ENCODE data around the gene RPS6KA5. TPM values are rescaled to one million over a fixed set of nuclear protein-coding genes. Genes with fewer than 3 reads are reported as not detected.
"Not testable (repeated sequence)": the region's sequence is repeated elsewhere in the genome, so short reads cannot be mapped to it uniquely, and the experiment has no call there.

RPS6KA5 gene
- total and polyA plus RNA-seq, 5 donors, result 2.0 to 15.5 (median 11.5) TPM

DNA sequence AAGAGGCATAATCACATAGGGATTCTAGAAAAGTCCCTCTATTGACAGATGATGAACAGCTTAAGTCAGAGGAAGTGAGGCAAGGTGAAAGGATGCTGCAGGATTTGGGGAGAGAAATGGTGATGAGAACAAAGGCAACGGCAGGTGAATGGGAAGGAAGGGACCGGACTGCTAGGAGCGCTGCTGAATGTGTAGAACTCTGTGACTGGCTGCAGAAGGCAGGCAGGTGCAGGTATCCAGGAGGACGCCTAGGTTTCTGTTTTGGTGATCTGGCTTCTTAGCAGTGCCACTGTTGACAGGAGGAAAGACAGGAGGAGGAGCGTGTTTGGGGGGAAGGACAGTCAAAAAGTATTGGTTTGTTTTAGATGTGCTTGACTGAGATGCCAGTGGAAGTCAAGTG lies 185.8 kb downstream of the RPS6KA5 start:
- Histone ChIP-seq H3K4me3 (ENCODE audit: low read length) (no peak overlapping the region), H3K27ac (ENCODE audit: low read length) (no peak overlapping the region), H3K27me3 (ENCODE audit: control insufficient read depth, insufficient read depth) (no peaks in the 10 kb centered on the region), H3K9me3 (ENCODE audit: control insufficient read depth, low read length) (no peaks in the 10 kb centered on the region), H3K4me1 (ENCODE audit: control insufficient read depth, insufficient read depth, low read length) (no peaks in the 10 kb centered on the region)
- intact Hi-C loops (cut with DNase I), result no loop called here
- WGBS, result 89% methylated on average over 5 of the region's 5 CpGs
- DNase-seq (no peak), ATAC-seq (no peak)

DNA sequence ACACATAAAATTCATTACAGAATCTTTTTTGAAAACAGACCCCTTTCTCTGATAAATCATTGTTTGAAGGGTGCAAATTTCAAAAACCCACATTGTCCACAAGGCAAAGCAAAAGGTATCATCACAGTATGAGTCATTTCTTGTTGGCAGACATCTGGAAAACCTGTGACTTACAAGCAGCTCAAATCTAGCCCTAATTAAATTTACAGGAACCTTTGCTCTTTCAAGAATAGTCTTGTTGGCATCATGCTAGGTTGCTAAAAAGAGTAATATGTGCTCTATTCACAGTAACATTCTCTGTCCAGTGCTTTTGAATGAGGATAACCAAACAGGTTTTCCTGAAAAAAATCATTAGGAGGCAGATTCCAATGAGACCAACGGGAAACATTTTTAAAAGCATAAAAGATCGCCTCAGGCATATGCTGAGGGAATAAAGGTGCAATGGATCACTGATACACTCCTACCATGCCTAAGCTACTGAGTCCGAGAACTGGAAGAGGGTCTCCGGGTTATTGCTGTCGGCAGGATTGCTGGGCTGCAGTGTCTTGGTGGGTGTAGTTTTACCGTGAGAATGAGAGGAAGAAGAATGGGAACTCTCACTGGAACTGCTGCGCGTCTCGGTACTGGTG lies 188.7 kb downstream of the RPS6KA5 start:
- DNase-seq (no peak), ATAC-seq (no peak)
- no peaks in the 10 kb centered on the region for H3K9me3 ChIP-seq (ENCODE audit: control insufficient read depth, low read length)
- H3K4me1 ChIP-seq (ENCODE audit: control insufficient read depth, insufficient read depth, low read length), result no peaks in the 10 kb centered on the region
- H3K4me3 ChIP-seq (ENCODE audit: low read length), result no peak overlapping the region
- H3K27ac ChIP-seq (ENCODE audit: low read length), result no peak overlapping the region
- intact Hi-C loops (cut with DNase I), result no loop called here
- 77% methylated on average over 9 of the region's 9 CpGs for WGBS
- H3K27me3 ChIP-seq (ENCODE audit: control insufficient read depth, insufficient read depth), result no peaks in the 10 kb centered on the region

DNA sequence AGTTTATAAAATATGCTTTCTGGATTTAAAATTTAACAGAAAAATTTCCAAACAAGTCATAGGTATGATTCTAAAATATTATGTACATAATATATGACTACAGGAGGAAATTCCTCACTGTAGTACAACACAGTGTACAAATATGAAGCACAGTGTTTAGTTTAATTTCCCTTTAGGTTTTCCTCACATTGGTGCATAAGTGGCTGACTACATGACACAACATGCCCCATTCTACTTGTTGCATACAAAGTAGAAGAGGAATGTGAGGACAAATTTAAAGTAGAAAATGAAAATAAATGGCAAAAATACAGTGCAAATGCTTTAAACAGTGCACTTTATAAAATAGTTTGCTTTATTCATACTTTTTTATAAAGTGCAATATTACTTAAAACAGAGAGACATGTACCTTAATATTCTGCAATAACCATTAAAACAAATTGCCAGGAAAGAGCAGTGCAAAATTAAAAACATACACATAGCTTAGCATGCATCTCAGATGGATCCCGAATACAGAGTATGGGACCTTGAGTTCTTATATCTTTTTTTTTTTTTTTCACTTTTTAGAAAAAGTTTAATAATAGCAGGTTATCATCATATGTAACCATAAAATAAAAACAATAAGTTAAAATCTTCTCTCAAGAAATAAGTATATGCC lies 189.4 kb downstream of the RPS6KA5 start:
- whole genome bisulfite sequencing, result 85% methylated on average over 1 of the region's 1 CpG
- no peak for ATAC-seq
- Histone ChIP-seq H3K27ac (ENCODE audit: low read length) (no peak overlapping the region), H3K27me3 (ENCODE audit: control insufficient read depth, insufficient read depth) (no peaks in the 10 kb centered on the region), H3K4me3 (ENCODE audit: low read length) (no peak overlapping the region), H3K4me1 (ENCODE audit: control insufficient read depth, insufficient read depth, low read length) (no peaks in the 10 kb centered on the region), H3K9me3 (ENCODE audit: control insufficient read depth, low read length) (no peaks in the 10 kb centered on the region)
- no peak for DNase-seq
- intact Hi-C loops (cut with DNase I), result no loop called here

DNA sequence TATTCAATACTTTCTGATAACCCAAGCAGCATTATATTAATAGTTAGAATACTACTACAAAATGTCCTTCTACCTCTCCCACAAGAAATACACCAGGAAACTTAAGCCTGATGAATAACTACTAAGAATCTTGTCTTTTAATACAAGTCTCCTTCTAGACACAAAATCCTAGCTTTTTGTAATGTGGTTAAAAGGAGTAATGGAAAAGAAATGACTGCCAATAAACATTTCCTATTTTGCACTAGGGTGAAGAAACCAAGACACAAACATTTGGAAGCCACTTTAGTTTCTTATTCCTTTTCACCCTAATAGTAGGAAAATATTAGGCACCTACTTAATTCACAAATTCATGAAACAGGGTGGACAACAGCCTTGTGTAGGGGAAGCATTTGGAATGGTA lies 192.9 kb downstream of the RPS6KA5 start:
- Histone ChIP-seq H3K27ac (ENCODE audit: low read length) (no peak overlapping the region), H3K27me3 (ENCODE audit: control insufficient read depth, insufficient read depth) (no peaks in the 10 kb centered on the region), H3K9me3 (ENCODE audit: control insufficient read depth, low read length) (no peaks in the 10 kb centered on the region), H3K4me3 (ENCODE audit: low read length) (no peak overlapping the region), H3K4me1 (ENCODE audit: control insufficient read depth, insufficient read depth, low read length) (no peaks in the 10 kb centered on the region)
- DNase-seq (no peak), ATAC-seq (no peak)
- intact Hi-C loops (cut with DNase I), result no loop called here

DNA sequence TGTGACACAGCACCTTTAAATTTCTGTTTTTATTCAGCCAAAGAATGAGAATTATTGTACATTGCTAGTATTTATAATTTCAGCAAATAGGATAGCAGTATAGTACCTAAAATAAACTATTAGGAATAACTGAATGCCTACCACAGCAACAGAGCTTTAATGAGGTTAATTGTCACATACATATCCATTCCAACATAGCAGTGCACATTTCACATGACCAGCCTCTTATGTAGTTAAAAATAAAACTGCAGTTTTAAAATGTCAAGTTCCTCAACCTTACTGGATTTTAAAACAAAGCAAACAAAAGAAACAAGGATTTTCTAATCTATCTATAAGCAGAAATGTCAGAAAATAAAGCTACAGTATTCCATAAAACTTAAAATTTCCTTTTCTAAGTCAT lies 193.6 kb downstream of the RPS6KA5 start:
- H3K4me3 ChIP-seq (ENCODE audit: low read length), result no peak overlapping the region
- intact Hi-C loops (cut with DNase I), result no loop called here
- DNase-seq (no peak), ATAC-seq (no peak)
- no peaks in the 10 kb centered on the region for H3K27me3 ChIP-seq (ENCODE audit: control insufficient read depth, insufficient read depth)
- no peaks in the 10 kb centered on the region for H3K4me1 ChIP-seq (ENCODE audit: control insufficient read depth, insufficient read depth, low read length)
- no peak overlapping the region for H3K27ac ChIP-seq (ENCODE audit: low read length)
- H3K9me3 ChIP-seq (ENCODE audit: control insufficient read depth, low read length), result no peaks in the 10 kb centered on the region

DNA sequence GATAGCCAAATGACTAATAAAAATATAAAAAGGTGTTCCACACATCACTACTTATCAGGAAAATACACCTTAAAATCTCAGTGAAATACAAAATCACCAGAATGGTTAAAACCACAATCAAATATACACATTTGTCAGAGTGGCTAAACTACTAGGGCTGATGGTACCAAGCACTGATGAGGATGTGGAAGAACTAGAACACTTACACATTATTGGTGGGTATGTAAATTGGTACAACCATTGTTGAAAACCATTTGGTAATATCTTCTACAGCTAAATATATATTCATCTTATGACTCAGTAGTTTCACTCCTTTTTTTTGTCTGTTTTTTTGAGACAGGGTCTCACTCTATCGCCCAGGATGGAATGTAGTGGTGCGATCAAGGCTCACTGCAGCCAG lies 195.7 kb downstream of the RPS6KA5 start:
- no peaks in the 10 kb centered on the region for H3K4me1 ChIP-seq (ENCODE audit: control insufficient read depth, insufficient read depth, low read length)
- H3K27me3 ChIP-seq (ENCODE audit: control insufficient read depth, insufficient read depth), result no peaks in the 10 kb centered on the region
- H3K27ac ChIP-seq (ENCODE audit: low read length), result no peak overlapping the region
- WGBS, result 98% methylated on average over 2 of the region's 2 CpGs
- H3K9me3 ChIP-seq (ENCODE audit: control insufficient read depth, low read length), result no peaks in the 10 kb centered on the region
- intact Hi-C loops (cut with DNase I), result no loop called here
- H3K4me3 ChIP-seq (ENCODE audit: low read length), result no peak overlapping the region
- DNase-seq (no peak), ATAC-seq (no peak)

DNA sequence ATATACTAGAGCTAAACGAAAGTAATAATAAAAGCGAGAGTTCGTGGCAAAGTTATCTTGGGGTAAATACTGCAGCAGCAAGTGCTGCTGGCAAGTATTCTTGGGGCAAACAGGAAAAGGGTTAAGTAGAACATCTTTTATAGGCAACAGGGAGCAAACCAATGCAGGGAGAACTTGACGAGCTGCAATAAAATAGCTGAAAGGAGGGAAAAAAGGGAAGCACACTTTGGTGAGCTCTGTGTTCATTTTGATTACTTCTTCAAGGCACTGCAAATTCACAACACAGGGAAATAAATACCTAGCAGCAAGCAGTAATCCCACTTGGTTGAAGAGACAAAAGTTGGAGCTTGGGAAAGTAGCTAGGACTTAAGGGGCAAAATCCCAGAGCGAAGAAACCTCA lies 201.9 kb downstream of the RPS6KA5 start:
- no peak overlapping the region for H3K4me3 ChIP-seq (ENCODE audit: low read length)

DNA sequence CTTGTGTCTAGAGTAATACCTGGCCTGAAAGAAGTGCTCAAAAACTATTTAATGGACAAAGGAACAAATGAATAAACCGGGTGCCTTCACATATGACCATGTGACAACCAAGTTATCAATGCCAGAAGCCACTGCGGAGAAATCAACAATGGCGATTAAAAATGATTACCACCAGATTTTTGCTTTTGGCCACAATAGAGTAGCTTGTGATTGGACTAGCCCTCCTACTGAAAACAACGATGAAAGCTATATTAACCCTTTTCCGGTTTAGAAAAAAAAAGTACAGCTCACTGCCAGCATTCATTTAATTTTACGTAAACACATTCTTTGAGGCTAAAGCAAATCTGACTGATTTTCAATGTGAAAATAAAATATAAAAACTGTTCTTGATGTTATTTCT lies 202.6 kb downstream of the RPS6KA5 start:
- ATAC-seq, result no peak
- Histone ChIP-seq H3K27ac (ENCODE audit: low read length) (no peak overlapping the region), H3K4me1 (ENCODE audit: control insufficient read depth, insufficient read depth, low read length) (no peaks in the 10 kb centered on the region), H3K27me3 (ENCODE audit: control insufficient read depth, insufficient read depth) (no peaks in the 10 kb centered on the region), H3K9me3 (ENCODE audit: control insufficient read depth, low read length) (no peaks in the 10 kb centered on the region), H3K4me3 (ENCODE audit: low read length) (no peak overlapping the region)
- intact Hi-C loops (cut with DNase I), result no loop called here
- 86% methylated on average over 6 of the region's 6 CpGs for WGBS
- DNase-seq, result no peak

More for the DNA sequence above, 201.9 kb downstream of the RPS6KA5 start:
- Histone ChIP-seq H3K4me1 (ENCODE audit: control insufficient read depth, insufficient read depth, low read length) (no peaks in the 10 kb centered on the region), H3K9me3 (ENCODE audit: control insufficient read depth, low read length) (no peaks in the 10 kb centered on the region), H3K27ac (ENCODE audit: low read length) (no peak overlapping the region), H3K27me3 (ENCODE audit: control insufficient read depth, insufficient read depth) (no peaks in the 10 kb centered on the region)
- DNase-seq (no peak), ATAC-seq (no peak)
- intact Hi-C loops (cut with DNase I), result no loop called here
- WGBS, result 87% methylated on average over 5 of the region's 5 CpGs

DNA sequence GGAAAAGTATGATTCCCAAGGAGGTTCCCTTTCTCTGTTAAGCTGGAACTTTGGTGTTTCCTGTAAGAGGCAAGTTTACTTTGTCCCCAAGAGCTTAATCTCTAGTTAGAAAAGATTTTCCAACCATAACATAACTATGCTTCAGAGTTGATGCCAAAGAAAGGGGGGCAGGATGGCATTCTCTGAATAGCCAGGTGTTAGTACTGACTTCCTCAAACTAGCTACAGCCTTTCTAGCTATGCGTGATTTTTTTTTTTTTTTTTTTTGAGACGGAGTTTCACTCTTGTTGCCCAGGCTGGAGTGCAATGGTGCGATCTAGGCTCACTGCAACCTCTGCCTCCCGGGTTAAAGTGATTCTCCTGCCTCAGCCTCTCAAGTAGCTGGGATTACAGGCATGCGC lies 204.3 kb downstream of the RPS6KA5 start:
- DNase-seq; H3K27me3 ChIP-seq (ENCODE audit: control insufficient read depth, insufficient read depth); ATAC-seq; H3K9me3 ChIP-seq (ENCODE audit: control insufficient read depth, low read length); H3K4me1 ChIP-seq (ENCODE audit: control insufficient read depth, insufficient read depth, low read length); H3K27ac ChIP-seq (ENCODE audit: low read length); H3K4me3 ChIP-seq (ENCODE audit: low read length); intact Hi-C loops (cut with DNase I): not testable (repeated sequence)
- WGBS, result 89% methylated on average over 5 of the region's 5 CpGs

DNA sequence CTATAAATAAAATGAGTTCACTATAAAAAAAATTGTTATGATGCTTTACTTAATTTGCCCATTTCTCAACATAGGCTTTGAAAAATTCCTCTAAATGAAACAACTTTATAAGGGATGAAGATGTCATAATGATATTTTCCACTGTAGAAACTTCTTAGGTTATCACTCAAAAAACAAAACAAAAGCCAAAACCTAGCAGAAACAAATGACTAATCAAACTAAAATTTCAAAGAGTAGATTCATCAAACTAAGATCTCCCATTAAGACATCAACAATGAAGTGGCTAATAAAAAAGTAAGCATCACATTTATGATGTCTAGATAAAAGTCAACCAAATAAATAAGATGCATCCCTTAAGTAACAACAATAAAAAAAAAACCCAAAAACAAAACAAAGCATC lies 207.3 kb downstream of the RPS6KA5 start:
- DNase-seq (no peak), ATAC-seq (no peak)
- Histone ChIP-seq H3K27me3 (ENCODE audit: control insufficient read depth, insufficient read depth) (no peaks in the 10 kb centered on the region), H3K27ac (ENCODE audit: low read length) (no peak overlapping the region), H3K9me3 (ENCODE audit: control insufficient read depth, low read length) (no peaks in the 10 kb centered on the region), H3K4me1 (ENCODE audit: control insufficient read depth, insufficient read depth, low read length) (peaks cover 6% of the 10 kb centered on the region), H3K4me3 (ENCODE audit: low read length) (no peak overlapping the region)
- intact Hi-C loops (cut with DNase I), result no loop called here

DNA sequence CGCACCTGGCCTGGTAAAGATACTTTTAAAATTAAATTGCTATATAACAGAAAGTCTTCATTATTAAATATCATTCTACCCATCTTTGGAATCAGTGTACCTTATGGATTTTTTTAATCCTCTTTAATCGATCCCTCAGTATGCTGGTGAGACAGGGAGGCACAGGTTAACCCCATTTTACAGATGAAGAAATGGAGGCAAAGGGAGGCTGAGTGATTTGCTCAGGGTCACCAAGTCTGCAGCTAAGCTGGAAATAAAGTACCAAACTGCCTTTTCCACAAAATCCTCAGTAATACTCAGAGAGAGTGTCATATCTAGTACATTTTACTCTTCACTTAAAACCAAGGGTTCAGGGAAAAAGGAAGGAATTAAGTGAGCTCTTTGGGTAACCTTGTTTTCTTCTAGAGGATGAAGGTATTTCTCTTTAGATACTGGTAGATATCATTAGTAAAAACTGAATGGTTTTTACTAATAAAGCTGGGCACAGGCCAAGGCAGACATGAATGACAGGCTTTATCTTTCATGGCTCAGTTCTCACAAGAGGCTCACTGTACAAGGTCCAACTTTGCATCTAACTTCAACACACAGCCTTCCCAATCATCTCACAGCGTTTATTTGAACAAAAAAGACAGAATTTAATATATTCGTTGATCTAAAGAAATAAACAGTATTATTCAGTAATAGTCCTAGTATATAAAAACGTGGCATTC lies 209.0 kb downstream of the RPS6KA5 start:
- Histone ChIP-seq H3K9me3 (ENCODE audit: control insufficient read depth, low read length) (no peaks in the 10 kb centered on the region), H3K4me3 (ENCODE audit: low read length) (no peak overlapping the region), H3K27ac (ENCODE audit: low read length) (no peak overlapping the region), H3K27me3 (ENCODE audit: control insufficient read depth, insufficient read depth) (no peaks in the 10 kb centered on the region), H3K4me1 (ENCODE audit: control insufficient read depth, insufficient read depth, low read length) (peaks cover 6% of the 10 kb centered on the region)
- intact Hi-C loops (cut with DNase I), result no loop called here
- DNase-seq (no peak), ATAC-seq (no peak)
- WGBS, result 75% methylated on average over 5 of the region's 5 CpGs

All from right cardiac atrium (tissue), 5 donors.